Mesenchymal stem cell (in vitro differentiated cells and primary cell): ENCODE measurements around the gene CDC42EP4.

ENCODE experiments used
- DNase-seq: peaks from one replicate; pipeline ENCODE4 v3.0.0-alpha.2; 2013
- H2AFZ ChIP-seq: one replicate; pipeline ENCODE4 v1.6.1; 2013; ENCODE audit warnings: low read depth, mild to moderate bottlenecking, control low read depth, inconsistent platforms, low read length, moderate library complexity
- H2AK5ac ChIP-seq: 2 replicates; pipeline ENCODE4 v1.6.1; 2013; ENCODE audit warnings: low read length, moderate library complexity, mild to moderate bottlenecking, inconsistent platforms; ENCODE audit not compliant: severe bottlenecking
- H2BK120ac ChIP-seq: one replicate; pipeline ENCODE4 v1.6.1; 2013; ENCODE audit warnings: low read depth, mild to moderate bottlenecking, inconsistent platforms, low read length, moderate library complexity
- H2BK12ac ChIP-seq, 2 experiments: one replicate each; pipeline ENCODE4 v1.6.1; 2013; ENCODE audit warnings: inconsistent platforms in 2 of 2, low read length in 2 of 2, mild to moderate bottlenecking in 2 of 2, moderate library complexity in 2 of 2, control low read depth in 1 of 2
- H2BK15ac ChIP-seq: one replicate; pipeline ENCODE4 v1.6.1; 2013; ENCODE audit warnings: mild to moderate bottlenecking, low read depth, inconsistent platforms; ENCODE audit not compliant: poor library complexity, severe bottlenecking
- H2BK5ac ChIP-seq: 2 replicates; pipeline ENCODE4 v1.6.1; 2013; ENCODE audit warnings: low read depth, mild to moderate bottlenecking, low read length, control low read depth, inconsistent platforms; ENCODE audit not compliant: poor library complexity, severe bottlenecking
- H3K14ac ChIP-seq, 2 experiments: one replicate each; pipeline ENCODE4 v1.6.1; 2013; ENCODE audit warnings: inconsistent platforms in 2 of 2, low read length in 2 of 2, control low read depth in 1 of 2, mild to moderate bottlenecking in 1 of 2, moderate library complexity in 1 of 2
- H3K18ac ChIP-seq, 2 experiments: one replicate each; pipeline ENCODE4 v1.6.1; 2013; ENCODE audit warnings: inconsistent platforms in 2 of 2, low read length in 2 of 2, control low read depth in 1 of 2, low read depth in 1 of 2, mild to moderate bottlenecking in 1 of 2
- H3K23ac ChIP-seq, 2 experiments: one replicate each; pipeline ENCODE4 v1.6.1; 2013; ENCODE audit warnings: inconsistent platforms in 2 of 2, low read length in 2 of 2, mild to moderate bottlenecking in 2 of 2, moderate library complexity in 2 of 2, control low read depth in 1 of 2
- H3K27ac ChIP-seq: 2 replicates; pipeline ENCODE4 v1.5.1; 2013; ENCODE audit warnings: mild to moderate bottlenecking, moderate library complexity, low read length, control low read depth, inconsistent platforms; ENCODE audit not compliant: poor library complexity, severe bottlenecking
- H3K27me3 ChIP-seq, 2 experiments: 2 replicates each; pipeline versions ENCODE4 v1.6.1 to v1.7.0; 2013; ENCODE audit warnings: low read length in 2 of 2, mild to moderate bottlenecking in 2 of 2, moderate library complexity in 2 of 2, control low read depth in 1 of 2, inconsistent platforms in 1 of 2; ENCODE audit not compliant: control insufficient read depth in 1 of 2, insufficient read depth in 1 of 2
- H3K36me3 ChIP-seq, 2 experiments: 2 replicates each; pipeline versions ENCODE4 v1.6.1 to v1.7.0; 2013; ENCODE audit warnings: low read length in 2 of 2, control low read depth in 1 of 2, inconsistent platforms in 1 of 2, low read depth in 1 of 2, mild to moderate bottlenecking in 1 of 2; ENCODE audit not compliant: insufficient read depth in 2 of 2, control insufficient read depth in 1 of 2
- H3K4ac ChIP-seq, 2 experiments: one replicate each; pipeline ENCODE4 v1.6.1; 2013; ENCODE audit warnings: inconsistent platforms in 2 of 2, low read length in 2 of 2, mild to moderate bottlenecking in 2 of 2, moderate library complexity in 2 of 2, control low read depth in 1 of 2, low read depth in 1 of 2
- H3K4me1 ChIP-seq: 2 replicates; pipeline ENCODE4 v1.6.1; 2013; ENCODE audit warnings: low read depth, low read length, control low read depth; ENCODE audit not compliant: control insufficient read depth, insufficient read depth
- H3K4me2 ChIP-seq: 2 replicates; pipeline ENCODE4 v1.6.1; 2013; ENCODE audit warnings: low read length, mild to moderate bottlenecking, inconsistent platforms; ENCODE audit not compliant: poor library complexity, severe bottlenecking
- H3K4me3 ChIP-seq, 2 experiments: 2 replicates each; pipeline versions ENCODE4 v1.5.1 to v1.7.0; 2013; ENCODE audit warnings: low read length in 2 of 2, mild to moderate bottlenecking in 2 of 2, control low read depth in 1 of 2, low read depth in 1 of 2; ENCODE audit not compliant: insufficient read depth in 1 of 2
- H3K79me1 ChIP-seq: replicated peaks from 2 replicates; pipeline ENCODE4 v1.6.1; 2013; ENCODE audit warnings: mild to moderate bottlenecking, control low read depth, low read length, inconsistent platforms; ENCODE audit not compliant: poor library complexity, severe bottlenecking
- H3K9ac ChIP-seq: 2 replicates; pipeline ENCODE4 v1.7.0; 2013; ENCODE audit warnings: mild to moderate bottlenecking, low read length, moderate library complexity
- H3K9me3 ChIP-seq: 2 replicates; pipeline ENCODE4 v1.7.0; 2013; ENCODE audit warnings: mild to moderate bottlenecking, low read length; ENCODE audit not compliant: control insufficient read depth
- H4K8ac ChIP-seq: one replicate; pipeline ENCODE4 v1.6.1; 2013; ENCODE audit warnings: inconsistent platforms, mild to moderate bottlenecking, low read length, moderate library complexity
- H4K91ac ChIP-seq: one replicate; pipeline ENCODE4 v1.6.1; 2013; ENCODE audit warnings: mild to moderate bottlenecking, low read length, inconsistent platforms
- WGBS: methylation state at CpG from one replicate; pipeline ENCODE4 v1.1.7; 2013; ENCODE audit warnings: mixed read lengths; 5-methylcytosine and 5-hydroxymethylcytosine counted together

Gene CDC42EP4

DNA sequence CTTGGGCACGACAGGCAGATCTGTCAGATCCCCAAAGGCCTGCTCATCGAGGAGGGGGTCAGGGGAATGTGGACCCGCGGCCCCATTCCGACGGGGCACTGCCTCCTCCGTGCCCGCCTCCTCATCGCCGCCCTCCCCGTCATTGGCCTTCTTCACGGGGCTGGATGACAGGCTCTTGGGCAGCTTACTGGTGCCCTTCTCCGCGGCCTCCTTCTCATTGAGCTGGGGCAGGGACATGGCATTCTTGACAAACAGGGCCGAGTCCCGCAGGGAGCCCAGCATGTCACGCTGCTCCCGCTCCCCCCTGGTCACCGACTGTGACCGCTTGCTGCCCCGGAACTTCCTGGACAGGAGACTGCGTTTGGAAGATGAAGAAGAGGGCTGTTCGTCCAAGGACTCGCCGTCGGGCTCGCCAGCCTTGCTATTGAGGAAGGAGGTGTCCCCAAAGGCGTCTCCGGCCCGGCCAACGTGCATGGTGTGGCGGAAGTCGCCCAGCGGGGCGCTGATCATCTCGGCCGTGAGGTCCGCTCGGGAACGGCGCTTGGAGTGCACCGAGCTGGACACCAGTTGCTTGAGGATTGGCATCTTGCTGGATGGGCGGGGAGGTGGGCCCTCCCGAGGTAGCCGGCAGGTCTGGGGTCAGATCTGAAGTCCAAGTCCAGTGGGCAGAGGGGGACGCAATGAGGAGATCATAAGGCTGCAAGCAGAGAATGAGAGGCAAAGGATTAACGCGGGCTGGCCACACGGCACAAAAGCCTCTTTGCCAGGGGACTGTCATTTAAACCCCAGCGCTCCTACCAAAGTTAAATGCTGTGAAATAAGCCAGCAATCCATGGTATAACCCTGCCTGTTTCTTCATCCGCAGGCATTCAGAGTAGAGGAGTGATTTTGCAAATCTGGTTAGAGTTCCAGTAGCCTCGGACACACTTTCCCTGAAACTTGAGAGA is 25.6 kb downstream of the CDC42EP4 start:
- Histone ChIP-seq H4K8ac (no peak overlapping the region), H3K4ac (no peak overlapping the region), H2AK5ac (no peak overlapping the region), H3K9me3 (no peaks in the 10 kb centered on the region), H3K9ac (peak overlapping the region; percentile 24), H4K91ac (peak overlapping the region; percentile 11), H3K18ac (no peak overlapping the region), H3K23ac (no peak overlapping the region), H3K79me1 (peaks cover 53% of the 10 kb centered on the region), H2BK15ac (no peak overlapping the region), H3K36me3 (peaks cover 42 to 54% of the 10 kb centered on the region in 2 experiments), H2AFZ (no peak overlapping the region), H3K27ac (no peak overlapping the region), H2BK12ac (no peak overlapping the region), H3K27me3 (no peaks in the 10 kb centered on the region), H3K4me3 (no peak overlapping the region), H3K4me1 (peaks cover 28% of the 10 kb centered on the region), H3K4me2 (no peak overlapping the region), H2BK120ac (no peak overlapping the region), H2BK5ac (no peak overlapping the region), H3K14ac (no peak overlapping the region)
- WGBS, result 95% methylated on average over 52 of the region's 52 CpGs
- no peak for DNase-seq

DNA sequence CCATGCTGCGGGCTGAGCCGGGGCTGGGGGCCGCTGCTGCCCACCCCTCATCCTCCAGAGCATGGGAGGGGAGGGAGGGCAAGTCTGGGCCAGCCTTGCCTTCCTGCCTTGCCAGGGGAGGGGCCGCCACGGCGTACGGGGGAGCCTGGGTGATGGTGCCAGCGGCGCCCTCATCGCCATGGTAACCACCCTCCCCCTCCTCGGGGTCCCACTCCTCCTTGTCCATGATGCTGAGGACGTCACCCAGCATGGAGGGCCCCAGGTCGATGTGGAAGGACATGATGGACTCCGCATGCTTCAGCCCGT is 26.2 kb downstream of the CDC42EP4 start:
- no peak overlapping the region for H3K4me3 ChIP-seq
- no peak overlapping the region for H3K27ac ChIP-seq
- H2AFZ ChIP-seq, result no peak overlapping the region
- no peak overlapping the region for H2BK5ac ChIP-seq
- no peak overlapping the region for H3K9ac ChIP-seq
- H3K4me2 ChIP-seq, result no peak overlapping the region
- H2AK5ac ChIP-seq, result no peak overlapping the region
- no peak overlapping the region for H3K23ac ChIP-seq
- H4K8ac ChIP-seq, result no peak overlapping the region
- no peak overlapping the region for H2BK15ac ChIP-seq
- no peaks in the 10 kb centered on the region for H3K9me3 ChIP-seq
- DNase-seq, result no peak
- H3K4ac ChIP-seq, result no peak overlapping the region
- H3K36me3 ChIP-seq, result peaks cover 42 to 54% of the 10 kb centered on the region in 2 experiments
- H2BK12ac ChIP-seq, result no peak overlapping the region
- no peak overlapping the region for H2BK120ac ChIP-seq
- H3K14ac ChIP-seq, result no peak overlapping the region
- H3K18ac ChIP-seq, result no peak overlapping the region
- 98% methylated on average over 12 of the region's 15 CpGs for WGBS
- H3K4me1 ChIP-seq, result peaks cover 22% of the 10 kb centered on the region
- H3K27me3 ChIP-seq, result no peaks in the 10 kb centered on the region
- no peak overlapping the region for H4K91ac ChIP-seq
- H3K79me1 ChIP-seq, result peaks cover 54% of the 10 kb centered on the region

DNA sequence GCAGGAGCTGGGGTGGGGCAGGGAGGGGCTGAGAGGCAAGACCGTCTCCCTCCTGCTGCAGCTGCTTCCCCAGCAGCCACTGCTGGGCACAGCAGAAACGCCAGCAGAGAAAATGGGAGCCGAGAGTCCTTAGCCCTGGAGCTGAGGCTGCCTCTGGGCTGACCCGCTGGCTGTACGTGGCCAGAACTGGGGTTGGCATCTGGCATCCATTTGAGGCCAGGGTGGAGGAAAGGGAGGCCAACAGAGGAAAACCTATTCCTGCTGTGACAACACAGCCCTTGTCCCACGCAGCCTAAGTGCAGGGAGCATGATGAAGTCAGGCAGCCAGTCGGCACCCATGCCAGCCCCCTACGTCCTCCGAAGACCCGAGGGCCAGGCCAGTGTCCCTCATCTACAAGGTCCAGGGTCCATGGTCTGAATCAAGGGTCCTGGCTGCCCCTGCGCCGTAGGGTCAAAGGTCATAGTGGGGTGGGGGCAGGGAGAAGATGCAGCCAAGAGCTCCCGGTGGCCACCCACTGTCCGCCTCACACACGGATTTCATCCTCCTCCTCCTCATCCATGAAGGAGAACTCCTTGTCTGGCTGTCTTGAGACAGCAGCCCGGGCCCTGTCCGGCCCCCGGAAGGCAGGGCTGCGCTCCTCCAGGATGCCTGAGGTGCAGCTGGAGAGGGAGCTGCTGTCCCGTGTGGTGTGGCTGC is 26.7 kb downstream of the CDC42EP4 start:
- no peak overlapping the region for H2BK12ac ChIP-seq
- no peak overlapping the region for H2AK5ac ChIP-seq
- peaks cover 58% of the 10 kb centered on the region for H3K79me1 ChIP-seq
- H2BK5ac ChIP-seq, result no peak overlapping the region
- H3K23ac ChIP-seq, result no peak overlapping the region
- H4K91ac ChIP-seq, result peak overlapping the region; percentile 34
- H3K4me2 ChIP-seq, result no peak overlapping the region
- H3K9me3 ChIP-seq, result no peaks in the 10 kb centered on the region
- no peak overlapping the region for H2AFZ ChIP-seq
- no peak overlapping the region for H3K18ac ChIP-seq
- H3K4me3 ChIP-seq, result no peak overlapping the region
- H3K36me3 ChIP-seq, result peaks cover 47 to 56% of the 10 kb centered on the region in 2 experiments
- no peak overlapping the region for H2BK120ac ChIP-seq
- H4K8ac ChIP-seq, result no peak overlapping the region
- H3K14ac ChIP-seq, result no peak overlapping the region
- 90% methylated on average over 20 of the region's 20 CpGs for WGBS
- H3K9ac ChIP-seq, result no peak overlapping the region
- no peaks in the 10 kb centered on the region for H3K27me3 ChIP-seq
- H3K4me1 ChIP-seq, result peaks cover 17% of the 10 kb centered on the region
- H2BK15ac ChIP-seq, result no peak overlapping the region
- no peak for DNase-seq
- no peak overlapping the region for H3K27ac ChIP-seq
- no peak overlapping the region for H3K4ac ChIP-seq

DNA sequence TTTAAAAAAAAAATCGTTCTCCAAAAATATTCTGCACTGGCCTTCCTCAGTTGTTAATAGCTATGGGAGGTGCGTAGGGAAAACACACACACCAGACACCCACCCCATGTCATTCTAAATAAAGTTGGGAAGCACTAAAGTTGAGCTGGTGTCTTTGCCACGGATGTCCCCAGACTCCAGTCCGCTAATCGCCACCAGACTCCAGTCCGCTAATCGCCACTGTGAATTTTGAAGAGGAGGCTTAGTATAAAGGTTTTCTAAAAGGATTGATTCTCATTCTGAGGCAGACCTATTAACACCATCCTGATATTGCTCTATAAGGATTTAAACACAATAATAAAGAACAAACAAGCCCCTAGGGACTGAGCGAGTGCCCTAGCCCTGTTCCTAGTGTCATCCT is 27.4 kb downstream of the CDC42EP4 start:
- Histone ChIP-seq H3K4ac (no peak overlapping the region), H3K18ac (no peak overlapping the region), H3K4me1 (peaks cover 15% of the 10 kb centered on the region), H3K9me3 (no peaks in the 10 kb centered on the region), H4K8ac (no peak overlapping the region), H2BK12ac (no peak overlapping the region), H3K9ac (no peak overlapping the region), H3K27ac (no peak overlapping the region), H3K4me2 (no peak overlapping the region), H3K4me3 (no peak overlapping the region), H2BK120ac (no peak overlapping the region), H3K36me3 (peaks cover 52 to 62% of the 10 kb centered on the region in 2 experiments), H4K91ac (no peak overlapping the region), H3K27me3 (no peaks in the 10 kb centered on the region), H3K14ac (no peak overlapping the region), H3K23ac (no peak overlapping the region), H2AK5ac (no peak overlapping the region), H3K79me1 (peaks cover 60% of the 10 kb centered on the region), H2BK15ac (no peak overlapping the region), H2AFZ (no peak overlapping the region), H2BK5ac (no peak overlapping the region)
- 93% methylated on average over 2 of the region's 8 CpGs for WGBS
- DNase-seq, result no peak
